ENCODE data around the gene ALDH16A1. TPM values are rescaled to one million over a fixed set of nuclear protein-coding genes. Genes with fewer than 3 reads are reported as not detected.

The ALDH16A1 gene
- total RNA-seq, 2 donors from 2014 or later: 21.8 to 29.8 TPM

- H3K4me3 ChIP-seq: peak within 1 kb of the TSS; percentile 92
- ATAC-seq (ENCODE audit: insufficient number of reproducible peaks, low FRiP score, low read depth) (peak; percentile 70), DNase-seq (ENCODE audit: low spot score) (no peak)
- H3K27me3 ChIP-seq (replicated peaks; ENCODE audit: insufficient read depth): no peaks in the 10 kb centered on the region
- H3K27ac ChIP-seq: peak within 1 kb of the TSS; percentile 71 to 72
- H3K9me3 ChIP-seq: no peaks in the 10 kb centered on the region
- no peaks in the 10 kb centered on the region for H3K36me3 ChIP-seq
- peak; percentile 100 for TF ChIP-seq CTCF (IDR thresholded peaks at IDR 0.05)
- H3K4me1 ChIP-seq (ENCODE audit: control insufficient read depth in 1 of 2, low read depth in 2 of 2): peaks cover 4 to 24% of the 10 kb centered on the region in 2 donors
Measured at GRCh38 chr19:49473868-49474541, 21.0 kb downstream of the ALDH16A1 start, which contains the start of gene FLT3LG. TSS of gene FLT3LG (plus strand) at chr19:49474215. CDS start at chr19:49474640, 425 bp downstream.

- Histone ChIP-seq H3K27ac (peak overlapping the region in 1 of 2 donors; percentile 71), H3K36me3 (no peaks in the 10 kb centered on the region), H3K27me3 (replicated peaks; ENCODE audit: insufficient read depth) (no peaks in the 10 kb centered on the region), H3K4me3 (peak overlapping the region; percentile 92), H3K9me3 (no peaks in the 10 kb centered on the region), H3K4me1 (ENCODE audit: control insufficient read depth in 1 of 2, low read depth in 2 of 2) (peaks cover 4 to 24% of the 10 kb centered on the region in 2 donors)
- DNase-seq (ENCODE audit: low spot score): no peak
- ATAC-seq (ENCODE audit: insufficient number of reproducible peaks, low FRiP score, low read depth): no peak
- no peak for TF ChIP-seq CTCF (IDR thresholded peaks at IDR 0.05)
Measured at GRCh38 chr19:49474542-49474924, 21.5 kb downstream of the ALDH16A1 start.

DNA sequence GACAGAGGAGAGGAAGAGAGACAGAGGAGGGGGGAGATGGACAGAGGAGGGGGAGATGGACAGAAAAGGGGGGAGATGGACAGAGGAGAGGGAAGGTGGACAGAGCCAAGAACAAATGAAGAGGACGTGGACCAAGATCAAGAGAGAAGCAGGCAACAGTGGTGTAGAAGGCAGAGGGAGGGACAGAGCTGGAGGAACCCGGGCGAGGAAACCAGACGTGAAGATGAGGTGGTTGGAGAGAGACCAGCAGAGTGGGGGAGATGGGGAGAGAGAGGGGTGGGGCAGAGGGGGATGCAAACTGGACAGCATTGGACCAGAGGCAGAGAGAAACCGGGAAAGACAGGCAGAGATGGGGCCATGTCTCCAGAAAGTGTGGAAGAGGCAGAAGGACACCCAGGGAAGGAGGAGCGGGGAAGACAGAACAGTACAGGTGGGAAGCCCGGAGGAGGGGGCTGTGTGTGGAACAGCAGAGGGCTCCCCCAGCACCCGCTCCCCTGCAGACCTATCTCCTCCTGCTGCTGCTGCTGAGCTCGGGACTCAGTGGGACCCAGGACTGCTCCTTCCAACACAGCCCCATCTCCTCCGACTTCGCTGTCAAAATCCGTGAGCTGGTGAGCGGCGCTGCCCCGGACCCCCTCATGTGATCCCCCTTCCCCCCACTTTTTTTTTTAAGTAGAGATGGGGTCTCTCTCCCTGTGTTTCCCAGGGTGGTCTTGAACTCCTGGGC is 22.3 kb downstream of the ALDH16A1 start:
- ATAC-seq (ENCODE audit: insufficient number of reproducible peaks, low FRiP score, low read depth) (no peak), DNase-seq (ENCODE audit: low spot score) (no peak)
- H3K4me3 ChIP-seq: peak overlapping the region; percentile 92
- no peaks in the 10 kb centered on the region for H3K27me3 ChIP-seq (replicated peaks; ENCODE audit: insufficient read depth)
- no peak for TF ChIP-seq CTCF (IDR thresholded peaks at IDR 0.05)
- H3K9me3 ChIP-seq: no peaks in the 10 kb centered on the region
- no peaks in the 10 kb centered on the region for H3K36me3 ChIP-seq
- peak overlapping the region in 1 of 2 donors; percentile 71 for H3K27ac ChIP-seq
- H3K4me1 ChIP-seq (ENCODE audit: control insufficient read depth in 1 of 2, low read depth in 2 of 2): peaks cover 4 to 24% of the 10 kb centered on the region in 2 donors

GRCh38 chr19:49475995-49476880 is 23.2 kb downstream of the ALDH16A1 start:
- DNase-seq (ENCODE audit: low spot score): no peak

More at GRCh38 chr19:49475995-49476880, 23.2 kb downstream of the ALDH16A1 start:
- no peaks in the 10 kb centered on the region for H3K27me3 ChIP-seq (replicated peaks; ENCODE audit: insufficient read depth)
- H3K27ac ChIP-seq: no peak overlapping the region
- H3K36me3 ChIP-seq: no peaks in the 10 kb centered on the region
- H3K9me3 ChIP-seq: no peaks in the 10 kb centered on the region
- ATAC-seq (ENCODE audit: insufficient number of reproducible peaks, low FRiP score, low read depth): no peak
- no peak overlapping the region for H3K4me3 ChIP-seq
- no peak for TF ChIP-seq CTCF (IDR thresholded peaks at IDR 0.05)
- H3K4me1 ChIP-seq (ENCODE audit: control insufficient read depth in 1 of 2, low read depth in 2 of 2): peaks cover 4 to 24% of the 10 kb centered on the region in 2 donors
